Lower leg skin (tissue), 4 donors: ENCODE measurements around the gene JPH3. TPM values are rescaled to one million over a fixed set of nuclear protein-coding genes. Genes with fewer than 3 reads are reported as not detected.

Experiments
- DNase-seq, 2 donors: peaks; one replicate each; pipeline ENCODE4 v3.0.0-alpha.2; 2019; ENCODE audit warnings: low spot score in 2 of 2
- H3K4me3 ChIP-seq: fragments of 200-600 bp; sonication (generic); 2 replicates; pipeline ENCODE4 v1.5.1; 2017; ENCODE audit warnings: mild to moderate bottlenecking, low read depth; ENCODE audit not compliant: poor library complexity, severe bottlenecking
- CTCF ChIP-seq, 3 donors: fragments of 450-650 bp; IDR thresholded peaks; one replicate each; pipeline ENCODE4 v1.5.1; 2016; ENCODE audit warnings: antibody characterized with exemption in 3 of 3, mild to moderate bottlenecking in 3 of 3, moderate library complexity in 2 of 3
- POLR2A ChIP-seq, 2 donors: fragments of 450-650 bp; IDR thresholded peaks; one replicate each; pipeline ENCODE4 v1.6.1; 2016 to 2017; ENCODE audit warnings: antibody characterized with exemption in 2 of 2, mild to moderate bottlenecking in 1 of 2, moderate library complexity in 1 of 2
- WGBS, 2 donors: methylation state at CpG; one replicate each; pipeline ENCODE4 v1.1.5; 2018; 5-methylcytosine and 5-hydroxymethylcytosine counted together
- intact Hi-C: fragments of 100-400 bp; cut with DNase I; formaldehyde crosslinking; loops from one replicate; pipeline ENCODE4 v1.15.0; 2023; ENCODE audit warnings: low total_unique reads
- total RNA-seq, 4 donors: library from RNA; depleted of rRNA; stranded (reverse); fragments of >200 nt; gene quantifications; one replicate each; pipeline ENCODE4 v1.1.0, GENCODE V29; 2016

JPH3 gene
- total RNA-seq, 4 donors from 2014 or later: not detected

DNA sequence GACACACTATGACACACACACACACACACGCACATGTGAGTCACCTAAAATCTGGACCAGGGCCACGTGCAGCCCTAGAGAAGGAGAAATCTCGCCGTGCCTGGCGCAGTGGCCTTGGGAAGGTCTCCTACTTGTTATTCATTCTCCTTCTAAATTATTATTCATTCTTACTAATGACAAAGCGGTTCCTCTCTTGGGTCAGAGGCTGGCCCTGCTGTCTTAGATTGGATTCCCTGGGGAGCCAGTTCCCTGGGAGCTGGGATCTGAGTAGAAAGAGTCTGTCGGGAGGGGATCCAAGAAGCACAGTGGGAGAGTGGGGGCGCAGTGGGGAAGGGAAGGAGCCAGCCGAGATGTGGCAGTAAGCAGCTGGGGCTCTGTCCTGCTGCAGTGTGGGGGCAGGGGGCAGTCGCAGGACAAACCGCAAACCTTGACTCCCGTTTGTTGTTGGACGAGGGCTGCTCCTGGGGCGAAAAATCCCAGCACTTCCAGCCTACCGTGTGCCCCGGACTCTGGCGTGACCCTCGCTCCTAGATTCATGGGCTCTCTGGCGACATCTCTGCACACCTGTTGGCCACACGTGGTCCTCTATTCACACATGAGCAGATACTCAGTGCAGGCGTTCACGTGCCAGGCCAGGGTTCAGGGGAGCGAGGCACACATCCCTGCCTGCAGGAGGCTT is 18.7 kb upstream of the JPH3 start:
- intact Hi-C loops: no loop called here
- no peak for DNase-seq
- 69 to 70% methylated on average over 23 of the region's 23 CpGs for whole genome bisulfite sequencing, 2 donors
- TF ChIP-seq CTCF (IDR thresholded peaks at IDR 0.05) (no peak), POLR2A (IDR thresholded peaks at IDR 0.05) (no peak)
- no peak overlapping the region for H3K4me3 ChIP-seq

- no peak for DNase-seq
- TF ChIP-seq CTCF (IDR thresholded peaks at IDR 0.05) (no peak), POLR2A (IDR thresholded peaks at IDR 0.05) (no peak)
- H3K4me3 ChIP-seq: no peak overlapping the region
- intact Hi-C loops: no loop called here
- WGBS, 2 donors: 84 to 87% methylated on average over 7 of the region's 7 CpGs
These were observed 18.0 kb upstream of the JPH3 start for GRCh38 chr16:87584271-87584670.

DNA sequence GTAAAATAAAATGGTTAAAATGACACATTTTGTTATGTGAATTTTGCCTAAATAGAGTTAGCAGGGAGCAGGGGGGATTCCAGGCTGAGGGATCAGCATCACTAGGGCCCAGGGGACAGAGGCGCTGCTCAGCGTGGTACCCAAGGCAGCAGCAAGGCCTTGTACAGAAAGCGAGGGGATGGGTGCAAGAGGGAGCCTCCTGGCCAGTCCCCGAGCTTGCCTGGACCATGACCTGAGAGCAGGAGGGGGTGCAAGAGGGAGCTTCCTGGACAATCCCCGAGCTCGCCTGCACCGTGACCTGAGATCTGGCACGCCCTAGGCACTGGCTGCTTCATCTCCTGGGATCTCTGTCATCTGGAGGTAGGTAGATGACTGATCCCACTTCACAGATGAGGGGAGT is 17.3 kb upstream of the JPH3 start:
- WGBS, 2 donors: 78 to 87% methylated on average over 7 to 8 of the region's 8 CpGs
- TF ChIP-seq POLR2A (IDR thresholded peaks at IDR 0.05) (no peak), CTCF (IDR thresholded peaks at IDR 0.05) (no peak)
- H3K4me3 ChIP-seq: no peak overlapping the region
- intact Hi-C loops: no loop called here
- no peak for DNase-seq

DNA sequence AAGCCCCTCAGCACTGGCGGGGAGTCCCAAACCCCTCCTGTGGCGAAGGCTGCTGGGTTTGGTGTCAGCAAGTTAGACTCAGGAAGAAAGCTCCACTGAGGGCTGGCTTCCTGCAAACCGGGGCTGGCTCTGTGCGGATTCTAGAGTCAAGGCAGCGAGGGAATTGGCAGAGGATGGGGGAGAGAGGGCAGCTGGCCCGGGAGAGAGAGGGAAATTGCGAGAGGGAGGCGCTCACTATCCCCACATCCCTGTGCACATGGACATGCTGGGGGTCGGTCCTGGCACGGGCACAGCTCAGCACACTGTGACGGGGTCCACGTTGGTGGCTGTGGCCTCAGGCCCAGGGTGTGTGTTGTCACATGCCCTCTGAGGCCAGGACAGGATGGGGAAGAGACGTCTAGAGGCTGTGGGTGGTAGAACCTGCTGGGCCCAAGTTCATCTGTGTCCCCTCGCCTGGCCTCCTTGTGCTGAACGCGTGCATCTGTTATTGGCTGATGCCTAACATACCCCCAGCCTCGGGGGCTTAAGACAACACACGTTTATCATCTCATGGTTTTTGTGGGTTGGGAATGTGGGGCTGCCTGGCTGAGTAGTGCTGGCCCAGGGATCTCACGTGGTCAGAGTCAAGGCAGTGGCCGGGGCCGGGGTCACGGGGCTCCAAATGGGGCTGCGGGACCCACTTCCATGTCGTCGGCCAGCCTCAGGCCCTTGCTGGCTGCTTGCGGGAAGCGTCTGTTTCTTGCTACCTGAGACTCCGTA is 16.7 kb upstream of the JPH3 start:
- 56 to 57% methylated on average over 24 to 25 of the region's 28 CpGs for WGBS, 2 donors
- intact Hi-C loops: no loop called here
- no peak for TF ChIP-seq CTCF (IDR thresholded peaks at IDR 0.05)
- no peak for TF ChIP-seq POLR2A (IDR thresholded peaks at IDR 0.05)
- DNase-seq: no peak
- no peak overlapping the region for H3K4me3 ChIP-seq

DNA sequence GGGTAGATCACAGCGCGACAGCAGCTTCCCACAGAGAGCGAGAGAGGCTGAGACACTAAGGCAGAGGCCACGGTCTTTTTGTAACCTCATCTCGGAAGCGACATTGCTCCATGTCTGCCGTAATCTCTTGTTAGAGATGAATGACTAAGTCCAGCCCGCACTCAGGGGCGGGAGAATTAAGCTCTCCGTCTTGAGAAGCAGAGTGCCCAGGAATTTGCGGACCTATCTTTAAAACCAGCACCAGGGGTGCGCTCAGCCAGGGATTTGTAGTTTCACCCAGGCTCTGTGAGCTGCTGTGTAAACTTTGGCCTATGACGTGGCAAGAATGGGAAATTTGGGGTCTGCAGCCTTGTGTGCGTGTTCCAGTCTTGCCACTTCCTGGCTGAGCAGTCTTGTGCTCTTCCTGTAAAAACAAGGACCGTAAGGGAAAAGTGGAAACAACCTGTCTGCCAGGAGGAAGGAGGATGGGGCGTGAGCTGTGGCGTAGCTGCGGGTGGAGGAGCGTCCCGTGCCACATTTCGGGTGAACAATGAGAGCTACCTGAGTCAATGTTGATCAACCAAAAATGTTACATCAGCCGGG is 16.0 kb upstream of the JPH3 start:
- H3K4me3 ChIP-seq: no peak overlapping the region
- TF ChIP-seq CTCF (IDR thresholded peaks at IDR 0.05) (no peak), POLR2A (IDR thresholded peaks at IDR 0.05) (no peak)
- intact Hi-C loops: no loop called here
- no peak for DNase-seq
- WGBS, 2 donors: 73 to 78% methylated on average over 22 of the region's 22 CpGs
